ENCODE results near the gene VCL.

GRCh38 chr10:74117738-74118137 lies 119.8 kb downstream of the VCL start:
- TF ChIP-seq POLR2AphosphoS5 (IDR thresholded peaks at IDR 0.05; ENCODE audit: borderline replicate concordance, low read depth, low read length) (no peak), EZH2 (IDR thresholded peaks at IDR 0.05) (no peak), FOXP2 (optimal IDR thresholded peaks at IDR 0.05; ENCODE audit: control extremely low read depth, extremely low read length, insufficient read depth) (no peak)

All from SK-N-MC (cell line).